ENCODE data around the gene EPHB1.

GRCh38 chr3:135261214-135261775, 466.2 kb downstream of the EPHB1 start:
- TF ChIP-seq CTCF (IDR thresholded peaks at IDR 0.05) (no peak), POLR2A (IDR thresholded peaks at IDR 0.05) (no peak)

Measured in uterus (tissue), 2 donors.